Measurements from ENCODE around the gene EXOSC9. TPM values are rescaled to one million over a fixed set of nuclear protein-coding genes. Genes with fewer than 3 reads are reported as not detected.

The EXOSC9 gene
- total RNA-seq, 1 donor from 2014 or later: 10.4 TPM

GRCh38 chr4:121789455-121789854, 11.7 kb upstream of the EXOSC9 start:
- TF ChIP-seq, protein P1, sequence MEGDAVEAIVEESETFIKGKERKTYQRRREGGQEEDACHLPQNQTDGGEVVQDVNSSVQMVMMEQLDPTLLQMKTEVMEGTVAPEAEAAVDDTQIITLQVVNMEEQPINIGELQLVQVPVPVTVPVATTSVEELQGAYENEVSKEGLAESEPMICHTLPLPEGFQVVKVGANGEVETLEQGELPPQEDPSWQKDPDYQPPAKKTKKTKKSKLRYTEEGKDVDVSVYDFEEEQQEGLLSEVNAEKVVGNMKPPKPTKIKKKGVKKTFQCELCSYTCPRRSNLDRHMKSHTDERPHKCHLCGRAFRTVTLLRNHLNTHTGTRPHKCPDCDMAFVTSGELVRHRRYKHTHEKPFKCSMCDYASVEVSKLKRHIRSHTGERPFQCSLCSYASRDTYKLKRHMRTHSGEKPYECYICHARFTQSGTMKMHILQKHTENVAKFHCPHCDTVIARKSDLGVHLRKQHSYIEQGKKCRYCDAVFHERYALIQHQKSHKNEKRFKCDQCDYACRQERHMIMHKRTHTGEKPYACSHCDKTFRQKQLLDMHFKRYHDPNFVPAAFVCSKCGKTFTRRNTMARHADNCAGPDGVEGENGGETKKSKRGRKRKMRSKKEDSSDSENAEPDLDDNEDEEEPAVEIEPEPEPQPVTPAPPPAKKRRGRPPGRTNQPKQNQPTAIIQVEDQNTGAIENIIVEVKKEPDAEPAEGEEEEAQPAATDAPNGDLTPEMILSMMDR (IDR thresholded peaks at IDR 0.05; ENCODE audit: borderline replicate concordance): no peak
- Histone ChIP-seq H3K9me3 (replicated peaks) (peaks cover 3% of the 10 kb centered on the region), H3K4me1 (peaks cover 9% of the 10 kb centered on the region), H3K4me3 (no peak overlapping the region), H3K27ac (replicated peaks) (no peak overlapping the region), H3K36me3 (no peaks in the 10 kb centered on the region), H3K27me3 (ENCODE audit: low read depth) (peaks cover 29% of the 10 kb centered on the region)
- intact Hi-C loops (cut with micrococcal nuclease): no loop called here
- no peak for DNase-seq

DNA sequence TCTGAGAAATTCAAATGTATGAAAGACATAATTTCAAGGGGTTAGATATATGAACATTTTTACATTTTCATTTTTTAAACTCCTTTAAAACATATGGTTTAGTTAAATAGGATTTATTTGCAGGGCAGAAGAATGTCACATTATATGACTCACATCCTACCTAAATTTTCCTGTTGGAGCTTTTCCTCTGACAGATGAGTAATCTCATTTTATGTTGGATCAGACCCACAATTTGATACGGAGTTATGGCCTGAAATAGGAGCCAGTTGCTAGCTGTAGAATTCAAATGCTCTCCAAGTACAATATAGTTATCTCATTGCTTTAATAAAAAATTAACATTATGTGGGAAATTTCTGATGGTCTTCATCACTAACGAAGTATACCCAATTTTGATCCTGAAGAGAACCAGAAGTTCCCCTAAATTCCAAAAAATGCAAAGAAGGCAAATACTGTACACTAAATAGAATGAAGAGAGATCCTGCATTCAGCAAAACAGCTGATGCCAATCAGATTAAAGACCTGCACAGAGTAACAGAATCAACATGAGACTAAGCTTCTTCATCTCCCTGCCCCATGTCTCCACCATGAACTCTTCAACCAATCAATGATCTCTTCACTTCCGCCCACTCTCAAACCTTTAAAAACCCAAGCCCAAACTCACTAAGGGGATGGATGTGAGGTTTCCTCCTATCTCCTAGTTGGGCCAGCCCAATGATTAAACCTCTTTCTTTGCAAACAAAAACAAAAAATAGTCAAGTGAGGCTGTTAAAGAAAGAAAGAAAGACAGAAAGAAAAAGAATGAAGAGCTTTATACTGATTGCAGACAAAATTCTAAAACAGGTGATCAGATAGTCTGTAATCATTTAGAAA, 10.9 kb upstream of the EXOSC9 start:
- Histone ChIP-seq H3K36me3 (no peaks in the 10 kb centered on the region), H3K27me3 (ENCODE audit: low read depth) (peaks cover 34% of the 10 kb centered on the region), H3K27ac (replicated peaks) (no peak overlapping the region), H3K9me3 (replicated peaks) (no peaks in the 10 kb centered on the region), H3K4me3 (no peak overlapping the region), H3K4me1 (peaks cover 9% of the 10 kb centered on the region)
- TF ChIP-seq, protein P1 (IDR thresholded peaks at IDR 0.05; ENCODE audit: borderline replicate concordance): no peak
- intact Hi-C loops (cut with micrococcal nuclease): no loop called here
- DNase-seq: no peak

DNA sequence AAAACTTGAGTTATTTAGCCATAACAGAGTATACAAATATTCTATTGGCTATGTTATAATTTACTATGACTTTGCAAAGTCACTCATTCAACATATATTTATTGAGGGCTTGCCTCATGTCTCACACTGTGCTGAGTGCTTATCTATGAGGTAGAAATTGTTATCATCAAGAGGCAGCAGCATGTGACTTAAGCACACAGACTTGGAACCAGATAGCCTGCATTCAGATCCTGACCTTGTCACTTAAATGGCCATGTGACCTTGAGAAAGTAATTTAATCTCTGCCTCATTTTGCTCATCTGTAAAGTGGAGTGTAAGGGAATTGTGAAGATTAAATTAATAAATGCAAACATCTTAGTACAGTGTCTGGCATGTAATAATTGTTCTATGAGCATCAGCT, 10.1 kb upstream of the EXOSC9 start:
- intact Hi-C loops (cut with micrococcal nuclease): no loop called here
- peaks cover under 1% of the 10 kb centered on the region for H3K4me1 ChIP-seq
- H3K27ac ChIP-seq (replicated peaks): no peak overlapping the region
- TF ChIP-seq, protein P1 (IDR thresholded peaks at IDR 0.05; ENCODE audit: borderline replicate concordance): no peak
- H3K27me3 ChIP-seq (ENCODE audit: low read depth): peaks cover 34% of the 10 kb centered on the region
- no peaks in the 10 kb centered on the region for H3K9me3 ChIP-seq (replicated peaks)
- no peaks in the 10 kb centered on the region for H3K36me3 ChIP-seq
- no peak overlapping the region for H3K4me3 ChIP-seq
- DNase-seq: no peak

DNA sequence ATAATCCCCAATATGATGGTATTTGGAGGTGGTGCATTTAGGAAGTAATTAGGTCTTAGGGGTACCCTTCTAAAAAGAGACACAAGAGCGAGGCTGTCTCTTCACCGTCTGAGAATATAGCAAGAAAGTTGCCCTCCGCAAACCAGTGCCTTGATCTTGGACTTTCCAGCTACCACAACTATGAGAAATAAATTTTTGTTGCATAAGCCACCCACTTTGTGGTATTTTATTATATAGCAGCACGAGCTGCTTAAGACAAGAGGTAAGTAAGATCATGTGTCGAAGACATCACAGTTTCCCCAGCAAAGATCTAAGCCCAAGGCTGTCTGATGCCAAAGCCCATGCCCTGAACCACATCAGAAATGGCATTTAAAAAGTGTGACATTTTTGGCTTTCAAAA, 9.6 kb upstream of the EXOSC9 start:
- intact Hi-C loops (cut with micrococcal nuclease): no loop called here
- no peak for DNase-seq
- Histone ChIP-seq H3K27ac (replicated peaks) (no peak overlapping the region), H3K4me3 (no peak overlapping the region), H3K4me1 (no peaks in the 10 kb centered on the region), H3K9me3 (replicated peaks) (no peaks in the 10 kb centered on the region), H3K36me3 (no peaks in the 10 kb centered on the region), H3K27me3 (ENCODE audit: low read depth) (peaks cover 34% of the 10 kb centered on the region)
- TF ChIP-seq, protein P1 (IDR thresholded peaks at IDR 0.05; ENCODE audit: borderline replicate concordance): no peak

DNA sequence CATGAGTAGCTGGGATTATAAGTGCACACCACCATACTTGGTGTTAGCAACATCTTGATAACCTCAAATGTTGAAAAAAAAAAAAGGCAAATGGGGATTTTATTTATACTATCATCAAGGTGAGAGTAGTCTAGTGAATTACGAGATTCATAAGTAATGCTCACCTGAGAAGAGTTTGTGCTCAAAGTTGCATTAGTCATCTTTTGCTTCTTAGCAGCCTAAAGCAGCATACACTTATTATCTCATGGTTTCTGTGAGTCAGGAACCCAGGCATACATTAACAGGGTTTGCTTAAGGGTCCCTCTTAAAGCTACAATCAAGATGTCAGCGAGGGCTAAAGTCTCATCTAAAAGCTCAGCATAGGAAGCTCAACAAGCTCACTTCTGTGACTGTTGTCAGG, 8.2 kb upstream of the EXOSC9 start:
- Histone ChIP-seq H3K27ac (replicated peaks) (no peak overlapping the region), H3K9me3 (replicated peaks) (no peaks in the 10 kb centered on the region), H3K4me3 (no peak overlapping the region), H3K27me3 (ENCODE audit: low read depth) (peaks cover 22% of the 10 kb centered on the region), H3K4me1 (no peaks in the 10 kb centered on the region), H3K36me3 (no peaks in the 10 kb centered on the region)
- DNase-seq: no peak
- intact Hi-C loops (cut with micrococcal nuclease): no loop called here
- TF ChIP-seq, protein P1 (IDR thresholded peaks at IDR 0.05; ENCODE audit: borderline replicate concordance): no peak

All from left ventricle myocardium inferior (tissue), 1 donor.